Aorta (tissue), 5 donors: ENCODE results near the gene GZMB. TPM values are rescaled to one million over a fixed set of nuclear protein-coding genes. Genes with fewer than 3 reads are reported as not detected.
"Not testable (repeated sequence)": the region's sequence is repeated elsewhere in the genome, so short reads cannot be mapped to it uniquely, and the experiment has no call there.

ENCODE experiments used
- ATAC-seq: fragments of 200-7000 bp; cut with Tn5 transposase; one replicate; pipeline ENCODE4 v1.9.1; 2022; ENCODE audit warnings: moderate library complexity; ENCODE audit not compliant: low FRiP score
- DNase-seq, 2 donors: peaks; one replicate each; pipeline ENCODE4 v3.0.0-alpha.2; 2020
- H3K27ac ChIP-seq, 2 donors: one replicate each; pipeline ENCODE4 v1.5.1; 2013; ENCODE audit warnings: low read length in 2 of 2, mild to moderate bottlenecking in 2 of 2, moderate library complexity in 2 of 2, control low read depth in 1 of 2, inconsistent platforms in 1 of 2, low read depth in 1 of 2
- H3K27me3 ChIP-seq, 2 donors: one replicate each; pipeline ENCODE4 v1.6.1; 2013; ENCODE audit warnings: control low read depth in 1 of 2, low read length in 1 of 2, mild to moderate bottlenecking in 1 of 2, moderate library complexity in 1 of 2; ENCODE audit not compliant: insufficient read depth in 2 of 2, control insufficient read depth in 1 of 2
- H3K36me3 ChIP-seq, 2 donors: one replicate each; pipeline ENCODE4 v1.6.1; 2013; ENCODE audit warnings: control low read depth in 1 of 2, low read length in 1 of 2, mild to moderate bottlenecking in 1 of 2; ENCODE audit not compliant: insufficient read depth in 2 of 2, control insufficient read depth in 1 of 2
- H3K4me1 ChIP-seq, 2 donors: one replicate each; pipeline ENCODE4 v1.6.1; 2013; ENCODE audit warnings: low read length in 2 of 2, control low read depth in 1 of 2, mild to moderate bottlenecking in 1 of 2, moderate library complexity in 1 of 2; ENCODE audit not compliant: insufficient read depth in 2 of 2, control insufficient read depth in 1 of 2
- H3K4me3 ChIP-seq, 2 donors: one replicate each; pipeline ENCODE4 v1.5.1; 2013; ENCODE audit warnings: low read length in 2 of 2, control low read depth in 1 of 2, mild to moderate bottlenecking in 1 of 2
- H3K9me3 ChIP-seq: one replicate; pipeline ENCODE4 v1.6.1; 2013; ENCODE audit warnings: mild to moderate bottlenecking, low read length; ENCODE audit not compliant: control insufficient read depth
- WGBS, 2 donors: extraction: QIAGEN DNeasy Blood & Tissue Kit; methylation state at CpG; one replicate each; pipeline ENCODE4 v1.1.7; 2013; 5-methylcytosine and 5-hydroxymethylcytosine counted together
- intact Hi-C, 2 donors: fragments of 100-400 bp; cut with DNase I; formaldehyde crosslinking; loops; one replicate each; pipeline versions ENCODE4 v1.14.2 to v1.15.0; 2022
- polyA plus RNA-seq, 2 donors: library from polyadenylated mRNA; stranded (reverse); fragments of 200-250 nt; gene quantifications; one replicate each; pipeline ENCODE4 v1.2.3, GENCODE V29; 2013
- total RNA-seq, 2 donors: library from RNA; stranded (reverse); fragmentation: NEBNext Ultra II Directional; extraction: Animal tissue kit (Norgen Biotek cat#: 25700); gene quantifications; one replicate each; pipeline ENCODE4 v1.2.1, GENCODE V29; 2021
- donor health status: healthy with polysubstance abuse.
- donor health status: Bipolar disorder and iron deficiency.
- donor health status: DM: no; HTN: no; CAD: no.
- donor health status: DM: no; HTN: no; CAD: no.
- donor health status: DM: yes; HTN: yes; CAD: no.

The GZMB gene
- total and polyA plus RNA-seq, 4 donors, result 0.54 to 3.0 (median 2.1) TPM

- DNase-seq (no peak), ATAC-seq (no peak)
- Histone ChIP-seq H3K27ac (no peak overlapping the region), H3K27me3 (no peaks in the 10 kb centered on the region), H3K4me1 (no peaks in the 10 kb centered on the region), H3K36me3 (no peaks in the 10 kb centered on the region), H3K9me3 (no peaks in the 10 kb centered on the region), H3K4me3 (no peak overlapping the region)
- WGBS, 2 donors, result 53 to 60% methylated on average over 2 of the region's 2 CpGs
- intact Hi-C loops, result no loop called here
Measured at GRCh38 chr14:24673059-24673458, 39.1 kb upstream of the GZMB start.

GRCh38 chr14:24670594-24670993 lies 36.6 kb upstream of the GZMB start:
- Histone ChIP-seq H3K4me1 (no peaks in the 10 kb centered on the region), H3K27me3 (no peaks in the 10 kb centered on the region), H3K27ac (no peak overlapping the region), H3K36me3 (no peaks in the 10 kb centered on the region), H3K9me3 (no peaks in the 10 kb centered on the region), H3K4me3 (no peak overlapping the region)
- ATAC-seq (no peak), DNase-seq (no peak)
- intact Hi-C loops, result no loop called here
- 69% methylated on average over 1 of the region's 1 CpG for WGBS, 2 donors

DNA sequence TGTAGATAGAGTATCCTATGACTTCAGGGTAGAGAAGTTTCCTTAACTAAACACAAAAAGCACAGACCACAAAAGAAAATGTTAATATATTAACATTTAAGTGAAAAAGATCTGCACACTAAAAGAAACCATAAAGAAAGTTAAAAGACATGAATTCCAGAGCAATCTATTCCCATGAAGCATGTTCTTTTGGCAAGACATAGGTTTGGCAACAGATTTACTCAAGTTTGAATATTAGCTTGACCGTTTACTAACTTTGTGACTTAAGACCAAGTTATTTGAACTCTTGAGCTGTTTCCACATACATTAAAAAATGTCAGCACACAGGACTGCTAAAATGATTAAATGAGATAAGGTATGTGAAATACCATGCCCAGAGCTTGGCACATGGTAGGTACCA lies 35.7 kb upstream of the GZMB start:
- Histone ChIP-seq H3K9me3 (no peaks in the 10 kb centered on the region), H3K4me3 (no peak overlapping the region), H3K4me1 (no peaks in the 10 kb centered on the region), H3K36me3 (no peaks in the 10 kb centered on the region), H3K27ac (no peak overlapping the region), H3K27me3 (no peaks in the 10 kb centered on the region)
- no peak for DNase-seq
- intact Hi-C loops, result no loop called here
- no peak for ATAC-seq
- 3 to 8% methylated on average over 1 of the region's 1 CpG for WGBS, 2 donors

DNA sequence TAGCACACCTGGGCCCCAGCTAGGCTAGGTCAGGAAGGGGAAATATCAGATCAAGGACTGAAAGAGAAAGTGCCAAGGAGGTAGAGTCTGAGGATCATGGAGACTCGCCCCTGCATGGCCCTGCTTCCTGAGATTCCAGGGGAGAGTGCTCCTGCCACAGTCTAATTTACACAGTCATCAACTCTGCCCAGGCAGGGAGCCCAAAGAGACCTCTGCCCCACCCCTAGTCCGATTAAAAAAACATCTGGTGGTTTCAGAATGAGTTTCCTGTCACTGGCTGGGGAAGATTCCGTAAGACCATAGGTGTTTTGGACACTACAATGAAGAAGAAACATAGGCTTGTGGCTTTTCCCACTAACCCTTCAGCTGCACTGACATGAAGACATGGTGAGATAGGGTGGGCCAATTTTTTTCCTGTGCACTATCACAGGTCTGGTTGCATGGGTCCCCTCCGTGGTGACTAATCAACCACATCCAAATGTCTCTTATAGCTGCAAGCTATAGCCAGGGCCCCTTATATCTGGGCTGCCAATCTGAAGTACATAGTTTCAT lies 31.5 kb upstream of the GZMB start:
- no peaks in the 10 kb centered on the region for H3K4me1 ChIP-seq
- no peaks in the 10 kb centered on the region for H3K27me3 ChIP-seq
- H3K27ac ChIP-seq, result no peak overlapping the region
- H3K4me3 ChIP-seq, result no peak overlapping the region
- H3K36me3 ChIP-seq, result no peaks in the 10 kb centered on the region
- H3K9me3 ChIP-seq, result no peaks in the 10 kb centered on the region
- DNase-seq (no peak), ATAC-seq (no peak)
- 58 to 62% methylated on average over 4 of the region's 4 CpGs for WGBS, 2 donors
- intact Hi-C loops, result no loop called here

GRCh38 chr14:24664366-24664765 lies 30.4 kb upstream of the GZMB start:
- H3K27ac ChIP-seq, result no peak overlapping the region
- ATAC-seq (no peak), DNase-seq (no peak)
- intact Hi-C loops, result no loop called here
- no peak overlapping the region for H3K4me3 ChIP-seq
- H3K9me3 ChIP-seq, result no peaks in the 10 kb centered on the region
- no peaks in the 10 kb centered on the region for H3K4me1 ChIP-seq
- WGBS, 2 donors, result 79 to 84% methylated on average over 4 of the region's 4 CpGs
- no peaks in the 10 kb centered on the region for H3K36me3 ChIP-seq
- H3K27me3 ChIP-seq, result no peaks in the 10 kb centered on the region

- H3K4me3 ChIP-seq, result no peak overlapping the region
- WGBS, 2 donors, result 29 to 34% methylated on average over 5 of the region's 5 CpGs
- DNase-seq (no peak), ATAC-seq (no peak)
- no peaks in the 10 kb centered on the region for H3K27me3 ChIP-seq
- H3K4me1 ChIP-seq, result no peaks in the 10 kb centered on the region
- H3K36me3 ChIP-seq, result no peaks in the 10 kb centered on the region
- no peak overlapping the region for H3K27ac ChIP-seq
- H3K9me3 ChIP-seq, result no peaks in the 10 kb centered on the region
- intact Hi-C loops, result no loop called here
Measured at GRCh38 chr14:24662753-24663152, 28.8 kb upstream of the GZMB start.

DNA sequence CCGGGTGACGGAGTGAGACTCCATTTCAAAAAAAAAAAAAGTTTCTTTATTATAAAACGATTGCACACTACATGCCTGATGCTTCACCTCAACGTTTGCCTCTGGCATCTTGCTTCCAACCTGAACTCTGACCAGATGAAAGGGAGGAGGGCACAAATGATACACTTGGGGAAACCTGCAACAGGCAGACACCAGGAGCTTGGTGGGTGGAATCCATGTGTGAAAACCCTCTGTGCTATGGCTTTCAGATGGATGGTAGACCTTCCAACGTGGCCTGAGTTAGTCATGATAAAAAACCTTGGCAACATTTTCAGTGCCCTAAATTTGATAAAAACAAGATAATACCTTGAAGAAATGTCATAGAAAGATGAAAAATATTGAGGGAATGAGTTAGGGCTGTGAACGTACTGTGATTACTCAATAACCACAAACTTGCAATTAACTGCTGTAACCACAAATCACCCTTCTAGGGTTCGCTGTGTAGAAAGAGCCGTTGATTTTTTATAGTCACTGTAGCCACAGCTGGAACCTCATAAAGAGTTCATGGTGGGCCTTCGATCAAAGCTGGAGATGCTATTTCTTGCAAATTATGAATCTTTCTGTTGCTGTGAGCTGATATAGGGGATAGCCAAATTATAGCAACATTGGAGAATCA lies 26.1 kb upstream of the GZMB start:
- Histone ChIP-seq H3K36me3 (no peaks in the 10 kb centered on the region), H3K9me3 (peaks cover 1% of the 10 kb centered on the region), H3K27me3 (no peaks in the 10 kb centered on the region), H3K4me3 (no peak overlapping the region), H3K27ac (no peak overlapping the region), H3K4me1 (no peaks in the 10 kb centered on the region)
- intact Hi-C loops, result no loop called here
- DNase-seq, result no peak
- WGBS, 2 donors, result 70 to 71% methylated on average over 9 of the region's 9 CpGs
- ATAC-seq, result no peak

DNA sequence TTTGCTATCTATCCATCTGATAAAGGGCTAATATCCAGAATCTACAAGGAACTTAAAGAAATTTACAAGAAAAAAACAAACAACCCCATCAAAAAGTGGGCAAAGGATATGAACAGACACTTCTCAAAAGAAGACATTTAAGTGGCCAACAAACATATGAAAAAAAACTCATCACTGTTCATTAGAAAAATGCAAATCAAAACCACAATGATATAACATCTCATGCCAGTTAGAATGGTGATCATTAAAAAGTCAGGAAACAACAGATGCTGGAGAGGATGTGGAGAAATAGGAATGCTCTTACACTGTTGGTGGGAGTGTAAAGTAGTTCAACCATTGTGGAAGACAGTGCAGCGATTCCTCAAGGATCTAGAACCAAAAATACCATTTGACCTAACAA lies 14.4 kb upstream of the GZMB start:
- H3K9me3 ChIP-seq, H3K4me1 ChIP-seq, H3K27ac ChIP-seq, H3K4me3 ChIP-seq, H3K36me3 ChIP-seq, H3K27me3 ChIP-seq, intact Hi-C loops, ATAC-seq, DNase-seq: not testable (repeated sequence)
- 54 to 64% methylated on average over 1 of the region's 1 CpG for WGBS, 2 donors

DNA sequence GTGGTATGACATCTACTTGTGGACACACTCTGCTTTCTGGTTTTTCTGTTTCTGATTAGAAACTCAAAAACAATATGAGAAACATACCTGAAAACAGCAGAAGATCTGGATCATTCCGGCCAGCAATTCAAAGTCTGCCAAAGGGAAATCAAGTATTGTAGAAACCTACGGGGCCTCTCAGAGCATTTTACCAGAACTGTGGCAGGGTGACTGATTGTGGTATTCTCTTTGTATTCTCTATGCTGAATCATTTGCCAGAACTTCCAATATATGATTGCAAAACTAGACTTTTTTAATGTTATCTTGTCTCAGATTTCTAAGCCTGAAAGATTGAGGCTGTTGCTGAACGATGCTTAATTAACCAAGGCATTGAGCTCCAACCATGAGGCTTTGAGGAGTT lies 5.9 kb upstream of the GZMB start:
- Histone ChIP-seq H3K27me3 (no peaks in the 10 kb centered on the region), H3K4me1 (no peaks in the 10 kb centered on the region), H3K36me3 (no peaks in the 10 kb centered on the region), H3K27ac (no peak overlapping the region), H3K9me3 (no peaks in the 10 kb centered on the region), H3K4me3 (no peak overlapping the region)
- intact Hi-C loops, result no loop called here
- WGBS, 2 donors, result 50 to 51% methylated on average over 3 of the region's 3 CpGs
- DNase-seq (no peak), ATAC-seq (no peak)
